ENCODE measurements around the gene DNAAF5.

Gene DNAAF5

DNA sequence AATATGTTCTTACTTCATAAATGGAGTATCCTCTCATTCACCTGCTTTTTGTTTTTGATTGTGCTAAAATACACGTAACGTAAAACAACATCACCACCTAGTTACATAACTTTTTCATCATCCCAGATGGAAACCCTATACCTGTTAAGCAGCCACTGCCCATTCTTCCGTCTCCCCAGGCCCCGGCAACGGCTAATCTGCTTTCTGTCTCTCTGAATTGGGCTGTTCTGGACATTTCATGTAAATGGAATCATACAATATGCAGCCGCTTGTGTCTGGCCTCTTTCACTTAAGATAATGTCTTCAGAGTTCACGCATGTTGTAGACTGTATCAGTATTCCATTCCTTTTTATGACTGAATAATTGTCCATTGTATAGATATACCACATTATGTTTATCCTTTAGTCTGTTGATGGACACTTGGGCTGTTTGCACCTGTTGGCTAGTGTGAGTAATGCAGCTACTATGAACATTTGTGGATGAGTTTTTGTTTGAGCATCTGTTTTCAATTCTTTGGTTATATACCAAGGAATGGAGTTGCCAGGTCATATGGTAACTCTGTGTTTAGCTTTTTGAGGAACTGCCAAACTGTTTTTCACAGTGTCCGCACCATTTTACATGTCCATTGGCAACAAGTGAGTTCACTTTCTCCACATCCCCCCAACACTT is 91.7 kb downstream of the DNAAF5 start:
- no peak for DNase-seq

DNA sequence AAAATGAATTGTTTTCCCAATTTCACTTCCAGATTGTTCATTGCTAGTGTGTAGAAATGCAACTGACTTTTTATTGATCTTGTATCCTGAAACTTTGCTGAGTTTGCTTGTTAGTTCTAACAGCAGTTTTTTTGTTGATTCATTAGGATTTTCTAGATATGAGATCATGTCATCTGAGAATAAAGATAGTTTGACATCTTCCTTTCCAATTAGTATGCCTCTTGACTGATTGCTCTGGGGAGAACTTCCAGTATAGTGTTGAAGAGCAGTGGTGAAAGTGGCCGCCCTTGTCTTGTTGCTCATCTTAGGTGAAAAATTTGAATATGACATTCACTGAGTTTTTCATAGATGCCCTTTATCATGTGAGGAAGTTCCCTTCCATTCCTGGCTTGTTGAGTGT is 93.8 kb downstream of the DNAAF5 start:
- no peak for DNase-seq

DNA sequence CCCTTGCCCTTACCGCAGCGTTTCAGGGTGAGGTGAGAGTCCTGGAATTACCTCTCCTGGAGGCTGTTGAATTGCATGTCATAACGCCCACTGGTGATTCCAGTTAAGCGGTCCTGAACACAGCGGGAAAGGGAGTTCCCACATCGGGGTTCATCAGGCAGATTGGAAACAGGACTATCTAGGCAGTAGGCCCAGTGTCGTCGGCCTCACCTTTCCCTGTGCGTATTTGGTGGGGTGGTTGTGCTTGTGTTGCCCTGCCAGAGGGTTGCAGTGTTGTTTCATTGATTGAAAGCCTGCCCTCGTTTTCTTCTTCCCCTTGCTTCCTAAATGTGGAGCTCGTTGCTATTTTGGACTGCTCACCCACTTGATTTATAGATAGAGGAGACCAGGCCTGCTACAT is 95.2 kb downstream of the DNAAF5 start:
- DNase-seq, result peak; percentile 32

DNA sequence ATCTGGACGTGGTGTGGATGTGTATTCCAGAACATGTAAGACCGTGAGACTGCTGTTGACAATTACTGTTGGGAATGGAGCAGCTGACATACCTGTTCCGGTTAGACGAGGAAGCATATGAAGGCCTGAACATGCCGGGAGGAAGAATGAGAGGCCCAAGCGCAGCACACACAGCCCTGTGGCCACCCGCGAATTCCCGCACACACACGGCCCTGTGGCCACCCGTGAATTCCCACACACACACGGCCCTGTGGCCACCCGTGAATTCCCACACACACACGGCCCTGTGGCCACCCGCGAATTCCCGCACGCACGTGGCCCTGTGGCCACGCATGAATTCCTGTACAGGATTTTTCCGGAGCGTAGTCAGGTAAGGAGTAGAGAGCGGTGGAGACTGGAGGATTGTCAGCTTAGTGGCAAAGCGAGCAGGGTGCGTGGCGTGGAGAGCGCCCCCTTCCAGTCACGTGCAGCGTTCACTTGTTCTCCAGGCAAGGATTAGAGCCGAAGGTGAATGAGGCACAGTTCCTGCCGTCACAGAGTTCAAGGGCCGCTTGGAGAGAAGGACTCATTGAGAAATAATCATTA is 96.3 kb downstream of the DNAAF5 start:
- DNase-seq, result no peak

DNA sequence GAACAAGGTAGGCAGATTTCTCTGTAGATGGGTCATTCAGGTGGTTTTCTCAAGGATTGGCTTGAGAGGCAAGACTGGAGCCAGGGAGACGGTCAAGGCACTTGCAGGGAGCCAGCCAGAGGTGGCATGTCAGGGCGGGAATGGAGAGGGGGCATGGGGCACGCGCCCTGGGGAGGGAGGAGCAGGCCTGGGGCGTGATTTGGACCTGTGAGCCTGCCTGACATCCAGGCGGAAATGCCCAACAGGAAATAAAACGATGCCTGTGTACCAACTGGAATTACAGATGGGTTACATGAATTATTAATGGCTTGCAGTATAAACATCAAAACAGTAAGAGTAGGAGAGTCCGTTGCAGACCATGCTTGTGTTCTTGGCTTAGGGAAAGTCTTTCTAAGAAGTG is 97.2 kb downstream of the DNAAF5 start:
- DNase-seq, result peak; percentile 85

DNA sequence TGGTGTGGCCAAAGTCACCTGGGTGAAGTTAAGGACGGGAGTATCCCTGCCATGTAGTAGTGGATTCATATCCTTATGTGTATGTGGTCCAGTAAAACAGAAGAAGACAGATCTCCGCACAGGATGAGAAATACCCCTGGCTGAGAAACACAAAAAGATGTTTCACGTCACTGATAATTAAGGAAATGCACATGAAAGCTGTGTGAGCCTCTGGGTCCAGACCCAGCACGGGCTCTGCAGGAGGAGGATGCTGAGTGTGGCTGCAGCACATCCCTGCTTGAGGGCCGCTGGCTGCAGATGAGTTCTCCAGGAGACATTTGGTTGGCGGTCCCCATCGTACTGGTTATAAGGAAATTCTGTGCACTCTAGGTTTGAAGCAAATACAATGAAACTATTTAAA is 97.6 kb downstream of the DNAAF5 start:
- no peak for DNase-seq

DNA sequence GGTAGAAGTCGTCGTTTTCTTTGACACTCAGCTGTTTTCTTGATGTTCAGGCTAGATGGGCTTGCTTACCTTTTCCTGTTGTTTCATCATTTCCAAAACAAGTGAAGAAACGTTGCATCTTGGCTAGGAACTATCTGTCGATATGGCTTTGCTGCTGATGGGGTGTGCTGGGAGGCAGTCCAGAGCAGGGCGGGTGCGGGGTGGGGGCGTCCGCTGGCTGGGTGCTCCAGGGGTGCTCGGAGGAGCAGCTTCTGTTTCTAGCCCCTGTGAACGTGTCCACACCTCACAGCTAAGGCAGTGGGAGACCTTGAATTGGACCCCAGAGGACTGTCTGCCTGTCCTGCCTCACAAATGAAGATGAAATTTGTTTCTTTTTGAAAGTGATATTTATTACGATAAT is 98.2 kb downstream of the DNAAF5 start:
- DNase-seq, result no peak

DNA sequence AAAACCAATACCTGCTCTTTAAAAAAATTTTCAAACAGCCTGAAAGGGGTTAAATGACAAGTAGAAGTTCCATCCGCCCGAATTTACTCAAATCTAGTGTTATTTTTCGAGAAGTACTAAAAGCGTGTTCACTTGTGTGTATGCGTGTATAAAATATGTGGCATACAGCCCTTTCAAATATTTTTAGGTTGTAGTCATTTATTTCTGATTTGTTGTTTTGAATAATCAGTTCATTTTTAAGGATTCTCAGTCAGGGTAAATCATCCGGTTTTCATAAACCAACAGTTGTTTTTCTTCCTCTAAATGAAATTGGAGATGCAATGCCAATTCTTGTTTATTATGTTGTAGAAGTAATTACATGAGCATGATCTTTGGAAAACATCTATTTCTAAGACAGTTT is 98.9 kb downstream of the DNAAF5 start:
- no peak for DNase-seq

DNA sequence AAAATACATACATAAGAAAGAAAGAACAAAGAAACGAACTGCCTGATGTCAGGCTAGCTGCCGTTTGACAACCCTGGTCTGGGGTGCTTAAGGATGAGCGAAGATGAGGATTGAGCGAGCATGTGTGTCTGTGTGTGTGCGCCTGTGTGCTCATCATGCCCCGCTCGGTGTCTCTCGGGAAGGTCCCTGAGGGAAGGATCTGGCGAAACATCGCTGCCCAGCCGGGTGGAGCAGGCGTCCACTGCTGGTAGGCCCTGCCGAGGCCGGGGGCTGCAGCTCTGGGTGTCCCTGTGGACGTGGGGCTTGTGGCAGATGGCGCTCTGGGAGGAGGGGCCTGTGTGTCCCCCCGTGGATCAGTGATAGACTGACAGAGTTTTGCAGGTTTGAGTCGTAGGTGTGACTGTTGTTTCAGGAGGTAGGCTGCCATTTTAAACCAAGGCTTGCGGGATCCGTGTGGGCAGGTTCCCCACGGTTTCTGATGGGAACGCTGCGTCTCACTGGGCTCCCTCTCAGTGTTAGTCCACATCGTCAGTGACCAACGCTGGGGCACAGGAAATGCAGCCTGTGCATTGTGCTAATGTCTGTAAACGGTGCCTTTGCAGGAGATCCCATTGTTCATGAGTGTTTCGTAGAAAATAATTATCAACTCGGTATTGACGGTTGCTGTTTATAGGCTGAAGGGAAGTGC is 99.9 kb downstream of the DNAAF5 start:
- no peak for DNase-seq

DNA sequence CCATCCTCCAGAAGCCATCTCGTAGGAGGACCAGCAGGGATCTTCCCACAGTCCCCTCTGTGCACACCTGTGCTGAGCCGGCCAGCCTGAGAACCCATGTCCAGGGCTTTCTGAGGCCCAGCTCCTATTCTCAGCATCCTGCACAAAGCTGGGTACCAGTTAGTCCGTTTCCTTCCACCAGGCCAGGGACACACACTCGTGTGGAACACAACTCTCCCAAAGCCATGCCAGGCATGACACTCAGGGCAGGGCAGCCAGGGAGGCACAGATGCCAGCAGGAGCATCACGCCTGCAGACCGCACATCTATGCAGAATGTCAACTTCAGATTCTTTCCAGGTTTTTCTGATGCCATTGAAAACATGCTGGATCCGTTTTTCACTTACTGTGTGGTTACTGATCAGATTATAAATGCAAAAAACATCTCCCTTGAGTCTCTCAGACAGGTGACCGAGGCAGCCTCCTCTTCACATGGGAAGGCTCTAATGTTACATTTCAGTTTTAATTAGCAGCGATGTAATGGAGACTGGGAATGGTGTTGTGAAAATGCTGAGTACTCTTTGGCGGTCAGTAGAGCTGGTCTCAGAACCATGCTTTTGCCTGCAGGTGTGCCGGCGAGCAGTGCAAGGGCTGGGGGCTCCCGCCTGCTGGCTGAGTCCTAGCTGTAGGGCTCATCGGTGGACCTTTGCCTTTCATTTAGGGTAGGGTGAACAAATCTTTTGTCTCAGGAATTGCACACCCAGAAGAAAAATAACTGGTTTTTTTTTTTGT is 102.5 kb downstream of the DNAAF5 start:
- DNase-seq, result no peak

DNA sequence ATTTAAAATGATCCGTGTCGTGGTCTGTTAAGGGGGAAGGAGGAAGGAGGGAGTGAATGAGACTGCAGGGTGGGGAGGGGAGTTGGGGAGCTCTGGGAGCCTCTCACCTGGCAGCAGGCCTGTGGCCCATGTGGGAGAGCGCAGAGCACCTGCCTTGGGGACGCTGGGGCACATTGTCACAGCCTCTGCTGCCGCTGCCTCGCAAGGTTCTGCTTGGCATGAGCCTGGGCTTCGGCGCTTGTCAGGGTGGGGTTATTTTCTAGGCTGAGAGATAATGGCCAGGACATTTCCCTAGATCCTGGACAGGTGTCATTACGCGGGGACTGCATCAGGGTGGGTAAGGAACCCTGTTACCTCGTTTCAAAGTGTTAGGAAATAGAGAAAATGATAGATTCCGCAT is 103.6 kb downstream of the DNAAF5 start:
- no peak for DNase-seq

DNA sequence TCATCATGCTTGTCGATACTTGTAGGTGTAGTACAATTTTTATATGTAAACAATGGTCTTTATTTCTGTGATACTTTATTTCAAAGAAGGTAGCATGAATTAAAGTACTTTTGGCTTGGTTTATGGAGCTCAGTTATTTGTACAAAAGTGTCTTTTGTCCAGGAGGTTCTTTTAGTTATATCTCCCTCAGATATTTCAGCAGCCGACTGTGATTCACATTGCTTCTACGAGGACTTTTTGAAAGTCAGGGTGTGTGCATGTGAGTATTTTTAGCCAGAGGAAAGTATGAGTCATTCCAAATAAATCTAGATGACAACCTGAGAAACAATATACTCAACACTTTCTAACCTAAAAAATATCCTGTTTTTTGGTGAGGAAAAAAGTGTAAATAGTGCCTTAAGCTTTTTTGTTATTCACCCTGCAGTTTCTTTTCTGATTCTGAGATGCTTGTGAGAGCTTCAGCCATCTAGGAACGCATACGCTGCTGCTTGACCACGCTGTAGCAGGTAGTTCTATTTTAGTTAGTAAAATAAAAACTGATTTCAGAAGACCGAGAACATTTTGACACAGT is 105.2 kb downstream of the DNAAF5 start:
- peak; percentile 9 for DNase-seq

DNA sequence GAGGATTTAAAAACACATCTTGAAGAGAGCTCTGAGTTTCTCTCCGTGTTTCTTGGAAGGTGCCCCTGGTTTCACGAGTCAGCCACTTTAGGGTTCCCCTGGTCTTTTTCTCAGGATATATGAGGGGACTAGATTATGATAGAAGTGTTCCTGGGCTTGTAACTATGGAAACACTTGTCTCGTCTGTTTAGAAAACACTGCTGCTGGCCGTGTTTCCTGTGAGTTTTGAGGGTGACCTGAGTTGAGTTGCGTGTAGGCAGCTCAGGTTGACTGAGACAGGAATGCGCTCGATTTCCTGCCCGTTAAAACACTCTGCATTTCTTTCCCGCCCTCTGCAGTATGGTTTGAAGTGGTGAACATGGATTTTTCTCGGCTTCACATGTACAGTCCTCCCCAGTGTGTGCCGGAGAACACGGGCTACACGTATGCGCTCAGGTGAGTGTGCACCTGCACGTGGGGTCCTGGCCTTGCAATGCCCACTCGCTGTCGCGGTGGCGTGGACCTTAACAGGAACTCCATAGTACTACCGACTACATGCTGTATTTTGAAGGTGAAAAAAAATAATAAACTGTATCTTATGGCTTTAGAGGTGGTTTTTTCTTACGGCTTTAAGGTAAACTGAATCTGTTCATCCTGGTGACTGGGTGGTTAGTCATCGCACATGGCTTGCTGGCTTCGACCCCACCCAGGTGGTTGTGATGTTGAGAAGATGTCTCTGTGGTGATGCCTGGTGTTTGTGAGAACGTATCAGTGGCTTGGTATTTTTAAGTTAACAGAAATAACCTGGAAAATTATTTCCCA is 105.9 kb downstream of the DNAAF5 start, which contains the start of gene SUN1:
SUN1 (plus strand) TSS at position 310 of the 801 bp plus-strand sequence; CDS start at position 359, 49 bp downstream.
- DNase-seq, result no peak

DNA sequence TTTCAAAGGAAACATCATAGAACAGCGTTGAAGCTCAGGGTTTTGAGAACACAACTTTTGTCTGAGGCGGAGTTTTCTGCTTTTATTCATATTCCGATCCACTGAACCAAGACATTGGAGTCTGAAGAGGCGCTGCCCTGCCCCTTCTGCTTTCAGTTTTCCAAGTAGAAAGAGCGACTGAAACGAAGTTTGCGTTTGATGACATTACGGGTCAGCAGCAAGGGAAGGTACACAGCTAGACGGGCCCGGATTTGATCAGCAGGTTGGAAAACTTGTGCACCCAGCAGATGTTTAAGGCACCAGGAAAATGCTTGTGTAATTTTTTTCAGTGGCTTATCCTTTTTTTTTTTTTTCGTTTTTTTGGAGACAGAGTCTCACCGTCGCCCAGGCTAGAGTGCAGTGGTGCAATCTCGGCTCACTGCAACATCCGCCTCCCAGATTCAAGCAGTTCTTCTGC is 106.5 kb downstream of the DNAAF5 start:
- DNase-seq, result no peak

DNA sequence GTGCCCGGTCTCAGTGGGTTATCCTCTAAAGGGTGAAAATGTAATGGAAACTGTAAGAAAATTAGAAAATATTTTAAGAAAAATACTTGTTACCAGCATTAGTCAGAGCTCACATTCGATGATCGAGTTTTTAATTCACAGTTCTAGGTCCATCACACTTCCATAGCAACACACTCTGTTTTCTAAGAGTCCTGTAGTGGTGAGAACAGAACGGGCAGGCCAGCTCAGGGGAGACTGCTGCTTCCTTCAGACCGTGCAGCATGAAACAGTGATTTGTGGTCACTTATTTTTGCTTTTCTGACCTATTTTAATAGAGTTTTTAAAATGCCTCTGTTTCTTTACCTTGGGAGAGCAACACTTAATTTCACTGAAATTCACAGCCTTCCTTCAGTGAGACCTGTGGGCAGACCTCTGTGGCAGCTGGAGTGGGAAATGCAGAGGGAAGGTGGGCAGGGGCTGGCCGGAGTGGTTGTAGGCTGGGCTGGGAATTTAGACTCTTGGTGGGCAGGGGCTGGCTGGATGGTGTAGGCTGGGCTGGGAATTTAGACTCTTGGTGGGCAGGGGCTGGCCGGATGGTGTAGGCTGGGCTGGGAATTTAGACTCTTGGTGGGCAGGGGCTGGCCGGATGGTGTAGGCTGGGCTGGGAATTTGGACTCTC is 107.2 kb downstream of the DNAAF5 start:
- DNase-seq, result no peak

DNA sequence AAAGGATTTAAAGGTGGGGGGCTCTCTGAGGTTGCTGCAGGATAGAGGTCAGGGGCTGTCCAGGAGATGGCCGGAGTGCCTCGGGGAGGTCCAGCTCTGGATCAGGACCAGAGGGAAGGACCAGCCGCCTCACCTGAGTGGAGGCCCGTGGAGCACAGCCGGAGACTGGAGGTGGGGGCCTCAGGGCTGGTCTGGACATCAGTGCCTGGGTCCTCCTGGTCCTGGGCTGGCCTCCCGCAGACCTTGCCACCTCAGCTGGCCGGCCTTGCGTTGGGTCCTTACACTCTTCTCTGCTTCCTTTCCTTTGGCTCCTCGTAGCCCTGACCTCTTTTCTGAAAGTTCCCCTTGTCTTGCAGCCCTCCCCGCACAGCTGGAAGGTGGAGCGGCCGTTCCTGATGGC is 107.8 kb downstream of the DNAAF5 start:
- no peak for DNase-seq

DNA sequence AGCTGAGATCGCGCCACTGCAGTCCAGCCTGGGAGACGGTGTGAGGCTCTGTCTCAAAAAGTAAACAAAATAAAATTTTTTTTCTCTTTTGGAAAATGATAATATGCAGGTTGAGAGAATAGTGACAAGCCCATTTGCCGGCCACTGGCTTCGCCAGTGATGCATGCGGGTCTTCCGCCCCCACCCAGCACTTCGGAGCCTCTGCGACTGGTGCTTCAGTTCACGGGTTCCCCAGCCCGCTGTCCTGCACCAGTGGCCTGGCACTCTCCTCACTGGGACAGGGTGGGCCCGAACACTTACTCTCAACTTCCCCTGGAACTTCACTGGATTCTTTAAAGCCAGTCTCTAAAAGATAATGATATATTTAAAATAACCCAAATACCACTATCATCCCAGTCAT is 108.5 kb downstream of the DNAAF5 start:
- DNase-seq, result no peak

DNA sequence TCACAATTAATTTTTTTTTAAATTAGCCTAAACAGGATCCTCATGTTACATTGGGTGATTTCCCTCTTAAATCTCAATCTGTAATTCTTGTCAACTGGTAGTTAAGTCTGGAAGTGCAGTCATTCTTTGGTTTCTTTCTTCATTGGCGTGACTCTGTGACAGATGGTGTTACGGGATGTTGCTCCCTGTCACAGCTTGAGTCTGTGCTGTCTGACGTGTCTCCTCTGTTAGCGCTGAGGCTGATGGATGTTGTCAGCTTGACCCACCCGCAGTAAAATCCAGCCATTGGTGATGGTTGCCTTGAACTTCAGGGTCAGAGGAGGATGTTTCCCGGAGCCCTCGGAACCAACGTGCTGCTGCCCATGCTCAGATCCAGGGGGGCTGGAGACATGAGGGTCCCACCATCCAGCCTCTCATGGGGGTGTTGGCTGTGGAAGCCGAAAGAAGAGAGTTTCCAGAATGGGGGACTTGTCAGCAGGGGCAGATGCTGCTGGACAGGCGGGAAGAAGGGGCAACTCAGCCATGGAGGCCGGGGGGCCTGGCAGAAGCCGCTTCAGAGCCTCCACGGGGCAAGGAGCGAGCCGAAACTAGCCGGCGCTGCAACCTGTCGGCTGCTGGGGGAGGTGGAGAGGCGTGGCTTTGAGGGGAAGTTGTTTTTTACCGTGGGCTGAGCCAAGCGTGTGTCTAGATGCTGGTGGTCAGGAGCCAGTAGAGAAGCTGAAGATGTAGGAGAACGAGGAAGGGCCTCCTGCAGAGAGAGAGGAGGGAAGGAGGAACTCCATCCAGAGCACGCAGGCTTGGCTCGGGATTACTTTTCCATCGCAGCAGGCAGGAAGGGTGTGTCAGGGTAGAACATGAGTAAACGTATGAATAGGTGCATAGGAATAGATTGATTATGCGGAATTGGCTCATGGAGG is 109.2 kb downstream of the DNAAF5 start:
- peak; percentile 76 for DNase-seq

Data from NCI-H1694 treated with DMSO at 0.1 percent for 48 hours (cell line).